ENCODE data around the gene RCAN2.

DNA sequence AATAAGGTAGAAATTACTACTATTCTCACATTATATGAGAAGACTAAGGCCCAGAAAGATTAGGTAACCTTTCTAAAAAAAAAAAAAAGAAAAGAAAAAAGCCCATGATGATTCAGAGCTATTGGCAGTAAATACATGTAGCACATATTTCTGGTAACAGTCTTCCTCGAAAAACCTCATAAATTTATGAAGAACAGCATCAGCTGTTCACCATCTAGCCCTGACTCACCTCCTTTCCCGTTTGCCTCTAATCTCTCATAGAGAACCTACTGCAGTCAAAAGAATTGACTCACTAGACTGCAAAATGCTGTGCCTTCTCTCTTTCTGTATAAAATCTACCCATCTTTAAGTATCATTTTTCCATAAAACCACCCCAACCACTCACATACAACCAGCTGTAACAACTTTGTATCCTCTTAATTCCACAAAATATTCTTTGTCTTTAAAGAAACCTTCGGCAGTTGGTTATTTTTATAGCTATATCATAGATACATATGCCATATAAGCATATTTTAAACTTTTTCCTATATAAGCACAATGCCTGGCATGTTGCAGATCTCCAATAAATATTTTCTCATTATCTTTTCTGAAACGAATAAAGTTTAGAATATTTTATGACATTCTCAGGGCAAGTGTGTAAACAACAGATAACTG lies 167.8 kb downstream of the RCAN2 start:
- TF ChIP-seq, protein P1, sequence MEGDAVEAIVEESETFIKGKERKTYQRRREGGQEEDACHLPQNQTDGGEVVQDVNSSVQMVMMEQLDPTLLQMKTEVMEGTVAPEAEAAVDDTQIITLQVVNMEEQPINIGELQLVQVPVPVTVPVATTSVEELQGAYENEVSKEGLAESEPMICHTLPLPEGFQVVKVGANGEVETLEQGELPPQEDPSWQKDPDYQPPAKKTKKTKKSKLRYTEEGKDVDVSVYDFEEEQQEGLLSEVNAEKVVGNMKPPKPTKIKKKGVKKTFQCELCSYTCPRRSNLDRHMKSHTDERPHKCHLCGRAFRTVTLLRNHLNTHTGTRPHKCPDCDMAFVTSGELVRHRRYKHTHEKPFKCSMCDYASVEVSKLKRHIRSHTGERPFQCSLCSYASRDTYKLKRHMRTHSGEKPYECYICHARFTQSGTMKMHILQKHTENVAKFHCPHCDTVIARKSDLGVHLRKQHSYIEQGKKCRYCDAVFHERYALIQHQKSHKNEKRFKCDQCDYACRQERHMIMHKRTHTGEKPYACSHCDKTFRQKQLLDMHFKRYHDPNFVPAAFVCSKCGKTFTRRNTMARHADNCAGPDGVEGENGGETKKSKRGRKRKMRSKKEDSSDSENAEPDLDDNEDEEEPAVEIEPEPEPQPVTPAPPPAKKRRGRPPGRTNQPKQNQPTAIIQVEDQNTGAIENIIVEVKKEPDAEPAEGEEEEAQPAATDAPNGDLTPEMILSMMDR (conservative IDR thresholded peaks at IDR 0.05): no peak
- no peak for TF ChIP-seq ZFX (IDR thresholded peaks at IDR 0.05)
